Colon (tissue), 2 donors: ENCODE results near the gene FAM237A.
A peak's percentile ranks its signal among the peaks of the same experiment; 100 is the strongest.

Source experiments
- FAIRE-seq: peaks from 2 replicates; lab custom pipeline; 2012; peaks lifted over from hg19 to GRCh38; lab: Jason Lieb, UNC
- donor health status: control.
- donor health status: control.

FAM237A gene

GRCh38 chr2:206642075-206643025, at the start of gene FAM237A:
FAM237A (plus strand) TSS chr2:206642487; CDS start chr2:206644237, 1,750 bp downstream.
- no peak for FAIRE-seq

- no peak for FAIRE-seq
Measured at GRCh38 chr2:206597717-206598218, 44.5 kb upstream of the FAM237A start.

- no peak for FAIRE-seq
Measured at GRCh38 chr2:206603243-206603642, 39.0 kb upstream of the FAM237A start.

GRCh38 chr2:206610451-206610850, 31.8 kb upstream of the FAM237A start:
- no peak for FAIRE-seq

- FAIRE-seq = no peak
Measured at GRCh38 chr2:206611191-206611590, 31.1 kb upstream of the FAM237A start.

GRCh38 chr2:206611736-206612135, 30.6 kb upstream of the FAM237A start:
- no peak for FAIRE-seq

- no peak for FAIRE-seq
Measured at GRCh38 chr2:206614811-206615210, 27.5 kb upstream of the FAM237A start.

GRCh38 chr2:206615417-206616089, 26.7 kb upstream of the FAM237A start:
- FAIRE-seq = no peak

- no peak for FAIRE-seq
Measured at GRCh38 chr2:206616151-206616550, 26.1 kb upstream of the FAM237A start.

GRCh38 chr2:206619011-206619410, 23.3 kb upstream of the FAM237A start:
- FAIRE-seq = no peak

GRCh38 chr2:206626108-206626507, 16.2 kb upstream of the FAM237A start:
- no peak for FAIRE-seq

- FAIRE-seq = no peak
Measured at GRCh38 chr2:206627632-206628031, 14.7 kb upstream of the FAM237A start.

GRCh38 chr2:206631340-206631739, 10.9 kb upstream of the FAM237A start:
- FAIRE-seq = no peak

GRCh38 chr2:206635015-206635414, 7.3 kb upstream of the FAM237A start:
- FAIRE-seq = no peak

GRCh38 chr2:206639636-206640035, 2.7 kb upstream of the FAM237A start:
- no peak for FAIRE-seq

- FAIRE-seq = no peak
Measured at GRCh38 chr2:206641226-206641625, 1.1 kb upstream of the FAM237A start.

GRCh38 chr2:206647985-206648384, 5.7 kb downstream of the FAM237A start:
- no peak for FAIRE-seq

- FAIRE-seq = no peak
Measured at GRCh38 chr2:206657087-206657486, 14.8 kb downstream of the FAM237A start.

GRCh38 chr2:206665251-206665650, 23.0 kb downstream of the FAM237A start:
- peak; percentile 87 for FAIRE-seq

- FAIRE-seq = no peak
Measured at GRCh38 chr2:206670531-206671319, 28.4 kb downstream of the FAM237A start.

- FAIRE-seq = no peak
Measured at GRCh38 chr2:206683546-206683945, 41.3 kb downstream of the FAM237A start.

GRCh38 chr2:206688453-206688852, 46.2 kb downstream of the FAM237A start:
- FAIRE-seq = no peak
